K562 (cell line): Measurements from ENCODE around the gene RAB25. TPM values are rescaled to one million over a fixed set of nuclear protein-coding genes. Genes with fewer than 3 reads are reported as not detected.

Source experiments
- CREM ChIP-seq: IDR thresholded peaks from 2 replicates; pipeline ENCODE4 v1.6.1; 2014; ENCODE audit warnings: antibody characterized with exemption, low read depth
- ETV6 ChIP-seq, 3 experiments: fragments of 150-350 bp in 1 of 3; sonication (generic) in 1 of 3; formaldehyde crosslinking in 1 of 3; IDR thresholded peaks; 2 replicates each; pipeline versions ENCODE4 v1.6.1 to v1.8.0; 2014 to 2022; ENCODE audit warnings: borderline replicate concordance in 2 of 3, low read depth in 2 of 3, antibody characterized with exemption in 1 of 3, low read length in 1 of 3, mild to moderate bottlenecking in 1 of 3, missing genetic modification reagents in 1 of 3
- FUS ChIP-seq: fragments of 200-400 bp; formaldehyde crosslinking; optimal IDR thresholded peaks from 2 replicates; pipeline ENCODE3; 2017; ENCODE audit warnings: low read depth, low read length
- HNRNPL ChIP-seq: fragments of 200-400 bp; formaldehyde crosslinking; IDR thresholded peaks from 2 replicates; pipeline ENCODE4 v1.6.1; 2017; ENCODE audit warnings: low read depth, mild to moderate bottlenecking, low read length
- MBD1 ChIP-seq: fragments of 250-450 bp; sonication (Bioruptor Pico); IDR thresholded peaks from 2 replicates; pipeline ENCODE4 v1.8.0; 2022; ENCODE audit warnings: inconsistent platforms
- NR0B1 ChIP-seq: fragments of 450-650 bp; IDR thresholded peaks from one replicate; pipeline ENCODE4 v1.6.1; 2018; ENCODE audit warnings: mild to moderate bottlenecking, moderate library complexity; ENCODE audit not compliant: partially characterized antibody
- POLR2H ChIP-seq: IDR thresholded peaks from 2 replicates; pipeline ENCODE4 v1.6.1; 2016; ENCODE audit warnings: missing genetic modification characterization, low read depth, mild to moderate bottlenecking, control low read depth, missing compliant biosample characterization, moderate library complexity
- PURB ChIP-seq: sonication (generic); formaldehyde crosslinking; IDR thresholded peaks from 2 replicates; pipeline ENCODE4 v1.9.0; 2021; ENCODE audit warnings: low read depth, mild to moderate bottlenecking, missing genetic modification reagents
- RBM39 ChIP-seq: fragments of 200-400 bp; formaldehyde crosslinking; optimal IDR thresholded peaks from 2 replicates; pipeline ENCODE3; 2018; ENCODE audit warnings: low read depth, low read length
- SP1 ChIP-seq: sonication (generic); formaldehyde crosslinking; IDR thresholded peaks from 2 replicates; pipeline ENCODE4 v1.8.1; 2022; ENCODE audit warnings: mild to moderate bottlenecking, missing genetic modification reagents
- SRF ChIP-seq, 2 experiments: fragments of 250-450, 450-650 bp in 1 of 2; sonication (Bioruptor Pico) in 1 of 2; sonication (generic) in 1 of 2; formaldehyde crosslinking; IDR thresholded peaks; 2 replicates each; pipeline versions ENCODE4 v1.5.0 to v1.5.1; 2020 to 2022; ENCODE audit warnings: mild to moderate bottlenecking in 1 of 2, missing genetic modification reagents in 1 of 2
- USF1 ChIP-seq: sonication (generic); formaldehyde crosslinking; IDR thresholded peaks from 2 replicates; pipeline ENCODE4 v1.9.0; 2022; ENCODE audit warnings: mild to moderate bottlenecking, missing genetic modification reagents
- polyA plus RNA-seq, 8 experiments: library from polyadenylated mRNA; depleted of rRNA in 4 of 8; stranded (reverse) in 5 of 8; unstranded in 3 of 8; fragments of >200 nt; fragmentation: Nextera tagmentation in 2 of 8; fragmentation: Illumina TruSeq in 1 of 8; extraction: Ambion mirVana in 2 of 8; extraction: Trizol in 1 of 8; gene quantifications; 2 replicates each; pipeline versions ENCODE4 v1.2.1 to v1.2.3, GENCODE V29; 2011 to 2014; ENCODE audit warnings: inconsistent platforms in 1 of 8, missing spikeins in 1 of 8
- total RNA-seq, 7 experiments: library from RNA; depleted of rRNA in 6 of 7; stranded (reverse); fragments of >200 nt in 6 of 7; fragmentation: Illumina TruSeq in 2 of 7; extraction: Trizol in 2 of 7; gene quantifications; 2 replicates each; pipeline versions ENCODE4 v1.2.1 to v1.2.3, GENCODE V29; 2011 to 2021; ENCODE audit warnings: low replicate concordance in 1 of 7
- TF ChIP-seq, protein P1 (sequence below): sonication (generic); formaldehyde crosslinking; IDR thresholded peaks from 2 replicates; pipeline ENCODE4 v1.8.0; 2022; ENCODE audit warnings: missing genetic modification reagents, mild to moderate bottlenecking, moderate library complexity, borderline replicate concordance

The RAB25 gene
- total and polyA plus RNA-seq, 9 of the 15 experiments (the other 6 are each of a cell fraction or from before 2014, with no cell fraction given), result 0.10 to 0.27 (median 0.13) TPM; not detected in 6

GRCh38 chr1:156115514-156116374 is 54.8 kb downstream of the RAB25 start (continued):
- TF ChIP-seq NR0B1 (no peak), USF1 (CRISPR knock-in tag) (peak; percentile 54), MBD1 (no peak), SP1 (peak; percentile 52), HNRNPL (no peak), CREM (peak; percentile 24; the same call in 1 of the 2 replicates), ETV6 (IDR thresholded peaks at IDR 0.05; ENCODE audit: borderline replicate concordance in 1 of 2, low read depth in 2 of 2, low read length in 1 of 2) (no peak), ETV6 (CRISPR knock-in tag; IDR thresholded peaks at IDR 0.05; ENCODE audit: borderline replicate concordance) (peak; percentile 45; the same call in 1 of the 2 replicates), PURB (no peak), POLR2H (no peak), SRF (CRISPR knock-in tag; IDR thresholded peaks at IDR 0.05) (no peak), FUS (no peak), RBM39 (peak; percentile 17)
- TF ChIP-seq, protein P1, sequence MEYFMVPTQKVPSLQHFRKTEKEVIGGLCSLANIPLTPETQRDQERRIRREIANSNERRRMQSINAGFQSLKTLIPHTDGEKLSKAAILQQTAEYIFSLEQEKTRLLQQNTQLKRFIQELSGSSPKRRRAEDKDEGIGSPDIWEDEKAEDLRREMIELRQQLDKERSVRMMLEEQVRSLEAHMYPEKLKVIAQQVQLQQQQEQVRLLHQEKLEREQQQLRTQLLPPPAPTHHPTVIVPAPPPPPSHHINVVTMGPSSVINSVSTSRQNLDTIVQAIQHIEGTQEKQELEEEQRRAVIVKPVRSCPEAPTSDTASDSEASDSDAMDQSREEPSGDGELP (CRISPR knock-in tag), result no peak
